Gastroesophageal sphincter (tissue), 4 donors: ENCODE measurements around the gene POLK. TPM values are rescaled to one million over a fixed set of nuclear protein-coding genes. Genes with fewer than 3 reads are reported as not detected.
A peak's percentile ranks its signal among the peaks of the same experiment; 100 is the strongest.

Source experiments
- ATAC-seq: fragments of 150-250 bp; one replicate; pipeline ENCODE4 v1.9.1; 2016; ENCODE audit warnings: mild to moderate bottlenecking, moderate library complexity
- H3K27ac ChIP-seq, 4 donors: fragments of 200-600 bp; sonication (generic) in 3 of 4; 1 replicate in 3 of 4; 2 replicates in 1 of 4; pipeline ENCODE4 v1.5.1; 2016 to 2019
- H3K27me3 ChIP-seq: fragments of 200-600 bp; sonication (generic); one replicate; pipeline ENCODE4 v1.5.1; 2019
- H3K36me3 ChIP-seq, 2 donors: fragments of 200-600 bp; sonication (generic); one replicate each; pipeline ENCODE4 v1.5.1; 2019; ENCODE audit warnings: control low read depth in 1 of 2
- H3K4me1 ChIP-seq, 3 donors: fragments of 200-600 bp; sonication (generic); 1 replicate in 2 of 3; 2 replicates in 1 of 3; pipeline ENCODE4 v1.5.1; 2016 to 2019; ENCODE audit warnings: control low read depth in 2 of 3
- H3K4me3 ChIP-seq, 2 donors: fragments of 200-600 bp; sonication (generic); one replicate each; pipeline ENCODE4 v1.5.1; 2019; ENCODE audit warnings: mild to moderate bottlenecking in 1 of 2, moderate library complexity in 1 of 2
- H3K9me3 ChIP-seq, 3 donors: fragments of 200-600 bp; sonication (generic); one replicate each; pipeline ENCODE4 v1.5.1; 2017 to 2019; ENCODE audit warnings: control low read depth in 2 of 3
- CTCF ChIP-seq, 4 experiments: fragments of 200-600 bp in 2 of 4; fragments of 450-650 bp in 2 of 4; sonication (generic) in 1 of 4; IDR thresholded peaks; one replicate each; pipeline ENCODE4 v1.5.1; 2017 to 2019; ENCODE audit warnings: antibody characterized with exemption in 4 of 4, mild to moderate bottlenecking in 2 of 4, moderate library complexity in 2 of 4
- EP300 ChIP-seq: sonication (generic); formaldehyde crosslinking; IDR thresholded peaks from one replicate; pipeline ENCODE4 v1.6.1; 2017; ENCODE audit warnings: antibody characterized with exemption, mild to moderate bottlenecking
- POLR2A ChIP-seq, 2 donors: fragments of 450-650 bp; IDR thresholded peaks; one replicate each; pipeline ENCODE4 v1.6.1; 2017; ENCODE audit warnings: antibody characterized with exemption in 2 of 2, mild to moderate bottlenecking in 2 of 2, moderate library complexity in 1 of 2
- POLR2AphosphoS5 ChIP-seq: sonication (generic); formaldehyde crosslinking; IDR thresholded peaks from one replicate; pipeline ENCODE4 v1.6.1; 2017; ENCODE audit warnings: antibody characterized with exemption
- WGBS, 2 donors: methylation state at CpG; one replicate each; pipeline ENCODE4 v1.1.5; 2018; ENCODE audit warnings: low coverage in 1 of 2; 5-methylcytosine and 5-hydroxymethylcytosine counted together
- total RNA-seq, 4 donors: library from RNA; depleted of rRNA; stranded (reverse); fragments of >200 nt; gene quantifications; one replicate each; pipeline ENCODE4 v1.1.0, GENCODE V29; 2016

The POLK gene
- total RNA-seq = 10 to 100 TPM; 34.7 to 64.4 (median 41.8) TPM

GRCh38 chr5:75511435-75512382 lies at the start of gene POLK, which contains the start of gene CERT1:
Gene POLK, plus strand, starts transcription at chr5:75511891.
Gene CERT1, minus strand, starts transcription at chr5:75511629. Its CDS starts 422 bp downstream, at chr5:75511207.
- Histone ChIP-seq H3K36me3 (no peaks in the 10 kb centered on the region), H3K4me1 (peaks cover 10 to 54% (median 16%) of the 10 kb centered on the region in 3 donors), H3K4me3 (peak within 1 kb of the TSS; percentile 61 to 85), H3K27ac (peak within 1 kb of the TSS; percentile 37 to 97 (median 92)), H3K27me3 (no peaks in the 10 kb centered on the region), H3K9me3 (no peaks in the 10 kb centered on the region)
- WGBS, 2 donors = 0 to 2% methylated on average over 17 to 31 of the region's 71 CpGs
- ATAC-seq = peak; percentile 99
- TF ChIP-seq CTCF (IDR thresholded peaks at IDR 0.05) (no peak), EP300 (no peak), POLR2AphosphoS5 (peak; percentile 84), POLR2A (IDR thresholded peaks at IDR 0.05) (peak in 1 of 2 donors; percentile 60)

- H3K4me3 ChIP-seq = no peak overlapping the region
- peaks cover 0 to 11% (median 0%) of the 10 kb centered on the region in 3 donors for H3K4me1 ChIP-seq
- TF ChIP-seq POLR2AphosphoS5 (no peak), CTCF (IDR thresholded peaks at IDR 0.05) (no peak), POLR2A (IDR thresholded peaks at IDR 0.05) (no peak), EP300 (no peak)
- no peak for ATAC-seq
- no peak overlapping the region for H3K27ac ChIP-seq
- H3K9me3 ChIP-seq = peaks cover 0 to 8% (median 0%) of the 10 kb centered on the region in 3 donors
- H3K36me3 ChIP-seq = no peaks in the 10 kb centered on the region
- no peaks in the 10 kb centered on the region for H3K27me3 ChIP-seq
- WGBS, 2 donors = 93 to 100% methylated on average over 2 of the region's 2 CpGs
Observed at GRCh38 chr5:75463726-75464125, 48.0 kb upstream of the POLK start.

- no peaks in the 10 kb centered on the region for H3K27me3 ChIP-seq
- TF ChIP-seq CTCF (IDR thresholded peaks at IDR 0.05) (no peak), POLR2A (IDR thresholded peaks at IDR 0.05) (no peak)
- peaks cover 0 to 11% (median 0%) of the 10 kb centered on the region in 3 donors for H3K4me1 ChIP-seq
- 71 to 89% methylated on average over 1 of the region's 1 CpG for WGBS, 2 donors
- H3K9me3 ChIP-seq = peaks cover 0 to 26% (median 0%) of the 10 kb centered on the region in 3 donors
- H3K4me3 ChIP-seq = no peak overlapping the region
- no peaks in the 10 kb centered on the region for H3K36me3 ChIP-seq
- H3K27ac ChIP-seq = no peak overlapping the region
- ATAC-seq = no peak
Observed at GRCh38 chr5:75465480-75465879, 46.2 kb upstream of the POLK start.

GRCh38 chr5:75466006-75466716 lies 45.5 kb upstream of the POLK start:
- no peaks in the 10 kb centered on the region for H3K36me3 ChIP-seq
- no peaks in the 10 kb centered on the region for H3K27me3 ChIP-seq
- WGBS, 2 donors = 88 to 93% methylated on average over 6 of the region's 6 CpGs
- H3K4me3 ChIP-seq = no peak overlapping the region
- no peak for TF ChIP-seq POLR2AphosphoS5
- TF ChIP-seq POLR2A (IDR thresholded peaks at IDR 0.05) = no peak
- no peak for TF ChIP-seq CTCF (IDR thresholded peaks at IDR 0.05)
- TF ChIP-seq EP300 = no peak
- peaks cover 0 to 33% (median 0%) of the 10 kb centered on the region in 3 donors for H3K9me3 ChIP-seq
- H3K4me1 ChIP-seq = peaks cover 0 to 11% (median 0%) of the 10 kb centered on the region in 3 donors
- no peak for ATAC-seq
- H3K27ac ChIP-seq = no peak overlapping the region
